Activated B cell treated with CpG ODN at 0.5 μM for 24 hours (primary cell): Measurements from ENCODE around the gene CADM2. TPM values are rescaled to one million over a fixed set of nuclear protein-coding genes. Genes with fewer than 3 reads are reported as not detected.

Experiments used
- ATAC-seq: fragments of 200-7000 bp; cut with Tn5 transposase; one replicate; pipeline ENCODE4 v1.10.0; 2021; ENCODE audit warnings: low read depth, mild to moderate bottlenecking, moderate library complexity
- CTCF ChIA-PET: fragments of 350-600 bp; sonication (Branson Sonifier 250); formaldehyde crosslinking; loops from one replicate; lab custom pipeline; 2021; ENCODE audit warnings: antibody characterized with exemption; lab: Charles Lee
- POLR2A ChIA-PET: fragments of 350-600 bp; sonication (Branson Sonifier 250); formaldehyde crosslinking; loops from one replicate; lab custom pipeline; 2021; ENCODE audit warnings: antibody characterized with exemption; lab: Charles Lee
- DNase-seq: peaks from one replicate; pipeline ENCODE4 v3.0.0; 2022
- H3K27ac Mint-ChIP-seq: one replicate; pipeline ENCODE4 v1.8.0; 2020; ENCODE audit warnings: mixed read lengths
- H3K27me3 Mint-ChIP-seq: one replicate; pipeline ENCODE4 v1.8.0; 2021; ENCODE audit warnings: mixed read lengths
- H3K36me3 Mint-ChIP-seq: one replicate; pipeline ENCODE4 v1.8.0; 2021; ENCODE audit warnings: low read depth, mixed read lengths
- H3K4me1 Mint-ChIP-seq: one replicate; pipeline ENCODE4 v1.8.0; 2021; ENCODE audit warnings: mixed read lengths
- H3K4me3 Mint-ChIP-seq: one replicate; pipeline ENCODE4 v1.8.0; 2020; ENCODE audit warnings: mild to moderate bottlenecking, mixed read lengths
- H3K9me3 Mint-ChIP-seq: one replicate; pipeline ENCODE4 v1.8.0; 2020; ENCODE audit warnings: mixed read lengths
- CTCF ChIP-seq: fragments of 200-600 bp; IDR thresholded peaks from one replicate; pipeline ENCODE4 v1.8.0; 2022; ENCODE audit warnings: antibody characterized with exemption, mild to moderate bottlenecking
- intact Hi-C: fragments of 100-400 bp; cut with micrococcal nuclease; formaldehyde crosslinking; loops from one replicate; pipeline ENCODE4 v1.15.1; 2024
- total RNA-seq: library from RNA; stranded (reverse); gene quantifications from 2 replicates; pipeline ENCODE4 v1.2.3, GENCODE V29; 2022

Gene CADM2
- total RNA-seq, 1 donor from 2014 or later = not detected

GRCh38 chr3:85167576-85167975 is 208.8 kb downstream of the CADM2 start:
- Mint-ChIP-seq H3K9me3 (peaks cover 5% of the 10 kb centered on the region), H3K27ac (no peak overlapping the region), H3K4me3 (no peak overlapping the region), H3K4me1 (no peaks in the 10 kb centered on the region), H3K36me3 (no peaks in the 10 kb centered on the region), H3K27me3 (no peaks in the 10 kb centered on the region)
- TF ChIP-seq CTCF = no peak
- no peak for DNase-seq
- intact Hi-C loops = no loop called here
- CTCF ChIA-PET = no interaction called here
- ATAC-seq = no peak
- POLR2A ChIA-PET = no interaction called here

GRCh38 chr3:85170646-85171045 is 211.9 kb downstream of the CADM2 start:
- H3K4me1 Mint-ChIP-seq = no peaks in the 10 kb centered on the region
- no peaks in the 10 kb centered on the region for H3K27me3 Mint-ChIP-seq
- intact Hi-C loops = no loop called here
- TF ChIP-seq CTCF = no peak
- ChIA-PET CTCF (no interaction called here), POLR2A (no interaction called here)
- peaks cover 2% of the 10 kb centered on the region for H3K9me3 Mint-ChIP-seq
- H3K4me3 Mint-ChIP-seq = no peak overlapping the region
- no peak for DNase-seq
- no peak for ATAC-seq
- no peak overlapping the region for H3K27ac Mint-ChIP-seq
- no peaks in the 10 kb centered on the region for H3K36me3 Mint-ChIP-seq

- no peak for TF ChIP-seq CTCF
- Mint-ChIP-seq H3K27me3 (no peaks in the 10 kb centered on the region), H3K36me3 (no peaks in the 10 kb centered on the region), H3K4me1 (no peaks in the 10 kb centered on the region), H3K4me3 (no peak overlapping the region), H3K27ac (no peak overlapping the region), H3K9me3 (peaks cover 2% of the 10 kb centered on the region)
- ATAC-seq (no peak), DNase-seq (no peak)
- CTCF ChIA-PET = no interaction called here
- intact Hi-C loops = no loop called here
- POLR2A ChIA-PET = no interaction called here
Measured at GRCh38 chr3:85171976-85172375, 213.2 kb downstream of the CADM2 start.

GRCh38 chr3:85176799-85177198 is 218.0 kb downstream of the CADM2 start:
- Mint-ChIP-seq H3K4me3 (no peak overlapping the region), H3K36me3 (no peaks in the 10 kb centered on the region), H3K9me3 (peaks cover 5% of the 10 kb centered on the region), H3K4me1 (no peaks in the 10 kb centered on the region), H3K27ac (no peak overlapping the region), H3K27me3 (no peaks in the 10 kb centered on the region)
- ChIA-PET POLR2A (no interaction called here), CTCF (no interaction called here)
- no peak for TF ChIP-seq CTCF
- intact Hi-C loops = no loop called here
- ATAC-seq = no peak
- DNase-seq = no peak

- ChIA-PET CTCF (no interaction called here), POLR2A (no interaction called here)
Measured at GRCh38 chr3:85182975-85183752, 224.4 kb downstream of the CADM2 start.

More at GRCh38 chr3:85182975-85183752, 224.4 kb downstream of the CADM2 start:
- intact Hi-C loops = no loop called here
- no peak overlapping the region for H3K27ac Mint-ChIP-seq
- no peak for TF ChIP-seq CTCF
- ATAC-seq (no peak), DNase-seq (no peak)
- no peaks in the 10 kb centered on the region for H3K36me3 Mint-ChIP-seq
- no peaks in the 10 kb centered on the region for H3K4me1 Mint-ChIP-seq
- H3K4me3 Mint-ChIP-seq = no peak overlapping the region
- H3K27me3 Mint-ChIP-seq = no peaks in the 10 kb centered on the region
- H3K9me3 Mint-ChIP-seq = peaks cover 7% of the 10 kb centered on the region
